Neuron (in vitro differentiated cells): ENCODE measurements around the gene PSMD6.

Source experiments
- H2AFZ ChIP-seq: one replicate; pipeline ENCODE4 v1.6.1; 2013; ENCODE audit warnings: low read depth, mild to moderate bottlenecking, inconsistent platforms, low read length, moderate library complexity
- H3K27me3 ChIP-seq: one replicate; pipeline ENCODE4 v1.6.1; 2013; ENCODE audit warnings: low read length; ENCODE audit not compliant: insufficient read depth
- H3K36me3 ChIP-seq: one replicate; pipeline ENCODE4 v1.6.1; 2013; ENCODE audit warnings: low read length; ENCODE audit not compliant: insufficient read depth
- H3K4me1 ChIP-seq: one replicate; pipeline ENCODE4 v1.6.1; 2013; ENCODE audit warnings: low read length; ENCODE audit not compliant: insufficient read depth
- H3K4me3 ChIP-seq: 2 replicates; pipeline ENCODE4 v1.5.1; 2013; ENCODE audit warnings: mild to moderate bottlenecking, low read length, moderate library complexity
- H3K9me3 ChIP-seq: one replicate; pipeline ENCODE4 v1.6.1; 2013; ENCODE audit warnings: low read length

The PSMD6 gene

GRCh38 chr3:63977893-63978292, 45.4 kb downstream of the PSMD6 start:
- Histone ChIP-seq H3K4me1 (peaks cover 21% of the 10 kb centered on the region), H3K27me3 (no peaks in the 10 kb centered on the region), H2AFZ (no peak overlapping the region), H3K9me3 (no peaks in the 10 kb centered on the region), H3K36me3 (peaks cover 29% of the 10 kb centered on the region), H3K4me3 (no peak overlapping the region)

DNA sequence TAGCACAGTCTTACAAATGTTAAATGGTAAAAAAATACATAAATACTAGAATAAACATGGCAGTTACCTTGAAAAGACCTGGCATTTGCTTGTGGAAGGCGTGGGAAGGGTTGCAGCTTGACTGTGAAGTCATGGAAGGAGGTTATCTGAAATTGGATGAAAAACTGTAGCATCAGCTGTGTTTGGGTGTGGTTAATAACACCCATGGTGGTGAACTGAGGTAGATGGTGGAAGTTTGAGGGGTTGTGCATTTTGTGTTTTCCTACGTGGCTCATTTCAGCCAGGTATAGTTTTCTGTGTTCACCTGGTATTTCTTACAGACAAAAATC, 46.5 kb downstream of the PSMD6 start:
- Histone ChIP-seq H3K36me3 (peaks cover 24% of the 10 kb centered on the region), H3K9me3 (no peaks in the 10 kb centered on the region), H3K4me1 (peaks cover 32% of the 10 kb centered on the region), H2AFZ (no peak overlapping the region), H3K27me3 (no peaks in the 10 kb centered on the region), H3K4me3 (no peak overlapping the region)

- Histone ChIP-seq H3K4me1 (peaks cover 36% of the 10 kb centered on the region), H3K4me3 (no peak overlapping the region), H3K27me3 (no peaks in the 10 kb centered on the region), H3K36me3 (peaks cover 19% of the 10 kb centered on the region), H2AFZ (no peak overlapping the region), H3K9me3 (no peaks in the 10 kb centered on the region)
Observed at GRCh38 chr3:63976161-63976871, 47.0 kb downstream of the PSMD6 start.

- no peak overlapping the region for H2AFZ ChIP-seq
- H3K36me3 ChIP-seq = peaks cover 13% of the 10 kb centered on the region
- no peaks in the 10 kb centered on the region for H3K27me3 ChIP-seq
- H3K9me3 ChIP-seq = no peaks in the 10 kb centered on the region
- no peak overlapping the region for H3K4me3 ChIP-seq
- peaks cover 42% of the 10 kb centered on the region for H3K4me1 ChIP-seq
Observed at GRCh38 chr3:63975723-63976122, 47.6 kb downstream of the PSMD6 start.

GRCh38 chr3:63974451-63974850, 48.8 kb downstream of the PSMD6 start:
- peaks cover 55% of the 10 kb centered on the region for H3K4me1 ChIP-seq
- H3K9me3 ChIP-seq = no peaks in the 10 kb centered on the region
- H3K27me3 ChIP-seq = no peaks in the 10 kb centered on the region
- no peak overlapping the region for H3K4me3 ChIP-seq
- H2AFZ ChIP-seq = no peak overlapping the region
- peaks cover 5% of the 10 kb centered on the region for H3K36me3 ChIP-seq

DNA sequence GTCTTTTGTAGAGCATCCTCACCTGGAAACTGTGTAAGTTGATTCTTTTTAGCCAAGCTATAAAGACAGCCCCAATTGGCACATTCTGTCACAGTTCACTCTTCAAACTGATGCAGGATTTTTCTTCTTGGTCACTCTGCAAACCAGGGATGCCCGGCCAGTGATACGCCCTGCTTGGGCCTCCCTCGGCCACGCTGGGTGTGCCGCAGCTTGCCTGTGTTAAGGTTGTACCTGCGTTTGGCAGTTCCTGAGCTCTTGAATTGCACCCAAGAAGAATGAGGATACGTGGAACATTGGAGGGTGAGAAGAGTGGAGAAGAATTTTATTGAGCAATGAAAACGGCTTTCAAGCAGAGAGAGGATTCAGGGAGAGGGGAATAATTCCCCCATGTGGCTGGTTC, 49.9 kb downstream of the PSMD6 start:
- peaks cover 65% of the 10 kb centered on the region for H3K4me1 ChIP-seq
- no peaks in the 10 kb centered on the region for H3K9me3 ChIP-seq
- H3K4me3 ChIP-seq = no peak overlapping the region
- no peak overlapping the region for H2AFZ ChIP-seq
- H3K27me3 ChIP-seq = no peaks in the 10 kb centered on the region
- peaks cover 5% of the 10 kb centered on the region for H3K36me3 ChIP-seq

- Histone ChIP-seq H3K4me3 (no peak overlapping the region), H3K36me3 (peaks cover 5% of the 10 kb centered on the region), H3K4me1 (peaks cover 69% of the 10 kb centered on the region)
Observed at GRCh38 chr3:63972987-63973386, 50.3 kb downstream of the PSMD6 start.

DNA sequence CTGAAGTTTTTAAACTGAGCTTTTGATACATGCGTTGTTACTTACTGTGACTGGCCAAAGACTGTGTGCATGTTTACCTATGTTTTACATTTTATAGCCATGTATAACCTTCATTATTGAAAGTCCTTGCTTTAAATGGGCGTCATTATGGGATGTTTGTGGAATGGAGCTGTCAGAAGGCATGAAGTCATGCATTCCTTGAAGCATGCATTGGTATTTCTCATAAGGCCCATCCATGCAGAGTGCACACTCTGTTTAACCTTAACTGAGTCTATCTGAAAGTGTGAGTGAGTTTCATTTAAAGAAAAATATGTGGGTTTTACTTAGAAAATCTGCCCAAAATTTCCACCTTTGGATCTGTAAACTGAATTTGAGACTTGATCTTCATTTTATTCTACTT, 51.1 kb downstream of the PSMD6 start:
- Histone ChIP-seq H3K9me3 (no peaks in the 10 kb centered on the region), H2AFZ (no peak overlapping the region), H3K4me3 (no peak overlapping the region), H3K27me3 (no peaks in the 10 kb centered on the region), H3K4me1 (peaks cover 71% of the 10 kb centered on the region), H3K36me3 (peaks cover 5% of the 10 kb centered on the region)

More at GRCh38 chr3:63972987-63973386, 50.3 kb downstream of the PSMD6 start:
- Histone ChIP-seq H3K27me3 (no peaks in the 10 kb centered on the region), H3K9me3 (no peaks in the 10 kb centered on the region), H2AFZ (no peak overlapping the region)

GRCh38 chr3:63970631-63971475, 52.4 kb downstream of the PSMD6 start:
- Histone ChIP-seq H3K36me3 (peaks cover 5% of the 10 kb centered on the region), H3K4me3 (peak overlapping the region; percentile 26), H3K4me1 (peaks cover 68% of the 10 kb centered on the region), H3K9me3 (no peaks in the 10 kb centered on the region), H2AFZ (no peak overlapping the region), H3K27me3 (no peaks in the 10 kb centered on the region)

GRCh38 chr3:63969876-63970275, 53.4 kb downstream of the PSMD6 start:
- H3K36me3 ChIP-seq = peaks cover 5% of the 10 kb centered on the region
- no peak overlapping the region for H2AFZ ChIP-seq
- H3K27me3 ChIP-seq = no peaks in the 10 kb centered on the region
- no peaks in the 10 kb centered on the region for H3K9me3 ChIP-seq
- peaks cover 62% of the 10 kb centered on the region for H3K4me1 ChIP-seq
- no peak overlapping the region for H3K4me3 ChIP-seq

GRCh38 chr3:63968612-63969350, 54.5 kb downstream of the PSMD6 start:
- peaks cover 68% of the 10 kb centered on the region for H3K4me1 ChIP-seq
- H3K4me3 ChIP-seq = no peak overlapping the region
- H3K27me3 ChIP-seq = no peaks in the 10 kb centered on the region
- no peaks in the 10 kb centered on the region for H3K9me3 ChIP-seq
- H2AFZ ChIP-seq = no peak overlapping the region
- H3K36me3 ChIP-seq = no peaks in the 10 kb centered on the region

DNA sequence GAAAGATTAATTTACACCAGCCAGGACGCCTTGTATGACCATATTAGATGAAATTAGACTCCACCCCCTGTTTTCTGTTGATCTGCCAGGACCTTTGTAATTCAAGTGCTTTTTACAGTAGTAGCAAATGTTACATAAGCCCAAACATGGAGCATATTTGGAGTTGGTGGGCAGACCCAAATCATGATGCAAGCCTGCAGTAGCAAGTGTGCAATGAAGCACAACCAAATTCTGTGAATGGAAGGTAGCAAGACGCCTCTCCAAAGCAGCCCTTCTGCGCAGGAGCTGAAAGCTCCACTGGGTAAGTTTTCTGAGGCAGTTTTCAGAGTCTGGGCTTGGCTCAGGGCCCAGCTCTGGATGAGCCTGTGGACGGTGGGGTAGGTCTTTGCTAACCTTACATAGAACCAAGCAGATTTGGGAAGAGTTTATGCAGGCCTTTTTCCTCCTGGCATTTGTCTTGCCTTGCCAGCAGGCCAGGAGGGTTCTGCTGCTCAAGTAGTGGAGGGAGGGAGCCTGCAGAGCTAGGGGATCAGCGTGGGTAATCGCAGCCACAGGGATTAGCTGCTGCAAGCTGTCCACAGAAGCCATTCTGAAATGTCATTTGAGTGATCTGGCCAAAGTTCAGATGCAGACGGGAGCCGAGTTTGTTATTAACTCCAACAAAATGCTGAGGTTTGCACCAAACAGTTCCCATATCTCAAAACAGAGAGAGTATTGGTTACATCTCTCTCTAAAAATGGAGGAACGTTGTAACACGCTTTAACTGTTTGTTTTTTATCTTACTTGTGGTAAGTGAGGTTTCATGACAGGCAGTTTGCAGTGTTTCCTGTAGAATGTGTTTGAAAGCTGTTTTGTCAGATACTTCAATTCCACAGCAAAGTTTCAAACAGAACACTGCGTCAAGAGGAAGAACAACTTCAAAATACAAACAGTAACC, 55.4 kb downstream of the PSMD6 start:
- Histone ChIP-seq H3K4me3 (peak overlapping the region; percentile 19), H3K4me1 (peaks cover 62% of the 10 kb centered on the region), H2AFZ (no peak overlapping the region), H3K27me3 (no peaks in the 10 kb centered on the region), H3K36me3 (no peaks in the 10 kb centered on the region), H3K9me3 (no peaks in the 10 kb centered on the region)
